Measurements from ENCODE around the gene NISCH. TPM values are rescaled to one million over a fixed set of nuclear protein-coding genes. Genes with fewer than 3 reads are reported as not detected.

Gene NISCH
- polyA plus RNA-seq, 2 of the 4 experiments (the other 2 are of a cell fraction), result 17.3 to 18.2 TPM

DNA sequence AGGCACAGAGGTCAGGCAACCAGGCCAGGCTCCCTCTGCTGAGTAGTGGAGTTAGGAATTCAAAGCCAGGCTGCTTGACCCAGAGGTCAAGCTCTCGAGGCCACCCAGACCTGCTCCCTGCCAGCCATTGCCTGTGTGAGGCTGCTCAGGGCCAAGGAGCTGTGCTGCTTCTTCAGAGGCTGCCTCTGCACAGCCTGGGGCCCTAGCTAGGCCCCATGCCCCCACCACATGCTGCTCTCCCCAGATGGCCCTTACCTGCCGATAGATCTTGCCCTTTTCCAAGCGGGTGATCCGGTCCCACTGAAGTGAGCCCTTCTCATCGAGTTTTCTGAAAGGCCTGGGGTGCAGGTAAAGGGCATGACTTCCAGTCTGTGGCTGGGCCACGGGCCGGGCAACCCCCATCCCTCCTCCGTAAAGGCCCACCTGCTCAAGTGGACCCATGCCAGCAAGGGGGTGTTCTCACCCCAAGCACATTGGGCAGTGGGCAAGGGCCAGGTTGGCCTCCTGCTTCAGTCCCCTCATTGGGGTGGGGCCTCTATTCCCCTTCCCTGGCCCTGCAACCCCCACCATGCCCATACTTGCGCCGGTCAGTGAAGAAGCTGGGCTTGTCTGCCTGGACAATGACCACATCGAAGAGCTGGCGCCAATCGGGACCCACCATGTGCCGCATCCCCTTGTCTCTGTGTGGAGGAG, 71.8 kb downstream of the NISCH start (continued):
- TF ChIP-seq, protein P1, sequence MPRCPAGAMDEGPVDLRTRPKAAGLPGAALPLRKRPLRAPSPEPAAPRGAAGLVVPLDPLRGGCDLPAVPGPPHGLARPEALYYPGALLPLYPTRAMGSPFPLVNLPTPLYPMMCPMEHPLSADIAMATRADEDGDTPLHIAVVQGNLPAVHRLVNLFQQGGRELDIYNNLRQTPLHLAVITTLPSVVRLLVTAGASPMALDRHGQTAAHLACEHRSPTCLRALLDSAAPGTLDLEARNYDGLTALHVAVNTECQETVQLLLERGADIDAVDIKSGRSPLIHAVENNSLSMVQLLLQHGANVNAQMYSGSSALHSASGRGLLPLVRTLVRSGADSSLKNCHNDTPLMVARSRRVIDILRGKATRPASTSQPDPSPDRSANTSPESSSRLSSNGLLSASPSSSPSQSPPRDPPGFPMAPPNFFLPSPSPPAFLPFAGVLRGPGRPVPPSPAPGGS (IDR thresholded peaks at IDR 0.05), result no peak
- TF ChIP-seq ELK1 (IDR thresholded peaks at IDR 0.05; ENCODE audit: low read depth, low read length) (no peak), BHLHE40 (IDR thresholded peaks at IDR 0.05; ENCODE audit: low read depth, low read length) (no peak), RFX5 (IDR thresholded peaks at IDR 0.05) (no peak), ZSCAN20 (CRISPR knock-in tag; IDR thresholded peaks at IDR 0.05) (no peak)

DNA sequence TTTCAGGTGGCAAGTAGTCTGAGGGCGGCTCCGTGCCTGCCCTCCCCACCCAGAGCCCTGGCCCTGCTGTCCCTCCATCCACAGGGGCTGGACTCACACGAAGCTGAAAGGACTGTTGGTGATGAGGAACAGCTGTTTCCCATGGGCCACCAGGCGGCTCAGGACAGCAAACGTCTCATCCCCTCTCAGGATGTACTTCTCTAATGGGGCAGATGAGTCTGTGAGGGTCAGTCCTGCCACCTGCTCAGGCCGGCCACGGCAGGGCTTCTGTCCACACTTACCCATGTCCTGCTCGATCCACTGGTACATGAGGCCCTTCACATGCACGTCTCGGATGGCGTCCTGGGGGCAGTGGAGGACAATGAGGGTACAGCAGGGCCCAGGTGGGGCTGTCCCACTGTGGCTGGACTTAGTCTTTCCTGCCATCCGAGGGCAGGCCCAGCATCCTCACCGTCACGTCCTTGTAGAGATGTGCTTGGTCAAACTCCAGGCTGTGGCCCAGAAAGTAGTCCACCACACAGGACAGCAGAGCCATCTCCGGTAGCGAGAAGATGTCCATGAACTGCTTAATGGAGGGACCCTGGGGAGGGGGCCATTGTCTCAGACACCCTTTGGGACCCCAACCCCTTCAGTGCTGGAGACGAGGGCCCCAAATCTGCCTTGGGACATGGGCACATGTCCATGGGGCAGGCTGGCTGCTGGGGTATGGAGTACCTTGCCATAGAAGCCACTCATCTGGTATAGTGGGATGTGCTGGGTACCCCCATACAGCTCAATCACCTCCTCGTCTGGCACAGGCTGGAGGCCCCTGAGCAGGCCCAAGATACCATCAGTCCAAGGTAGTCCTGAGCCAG, 72.6 kb downstream of the NISCH start:
- WGBS (ENCODE audit: missing lambda C conversion rate), result 92% methylated on average over 15 of the region's 18 CpGs
- Histone ChIP-seq H3K4me1 (peaks cover 12% of the 10 kb centered on the region; the same call in 2 of the 3 replicates), H3K27ac (no peak overlapping the region), H3K9me3 (no peaks in the 10 kb centered on the region), H3K4me2 (no peak overlapping the region), H3K4me3 (no peak overlapping the region)
- ATAC-seq (no peak), DNase-seq (ENCODE audit: low read depth in 1 of 2, low spot score in 1 of 2) (no peak), FAIRE-seq (no peak)
- TF ChIP-seq HOXB13 (CRISPR knock-in tag; IDR thresholded peaks at IDR 0.05; ENCODE audit: low read depth) (no peak), RAD21 (conservative IDR thresholded peaks at IDR 0.05 in 1 of 2, IDR thresholded peaks at IDR 0.05 in 1 of 2) (no peak), RFX5 (IDR thresholded peaks at IDR 0.05) (no peak), CHD2 (IDR thresholded peaks at IDR 0.05; ENCODE audit: low read length, partially characterized antibody) (no peak), MYC (IDR thresholded peaks at IDR 0.05; ENCODE audit: borderline replicate concordance, low read length) (no peak), MAZ (IDR thresholded peaks at IDR 0.05; ENCODE audit: borderline replicate concordance, low read depth, low read length) (no peak), BHLHE40 (IDR thresholded peaks at IDR 0.05; ENCODE audit: low read depth, low read length) (no peak), EHMT2 (IDR thresholded peaks at IDR 0.05; ENCODE audit: low read depth) (no peak), PHF8 (IDR thresholded peaks at IDR 0.05; ENCODE audit: borderline replicate concordance, low read depth) (no peak), HEYL (CRISPR knock-in tag; IDR thresholded peaks at IDR 0.05) (no peak)
- ChIA-PET CTCF (interaction anchor here (1.0 kb wide), 1 partner anchor 80 kb away, joined by 4 read pairs; no protein-coding TSS in a partner anchor), POLR2A (no interaction called here)

DNA sequence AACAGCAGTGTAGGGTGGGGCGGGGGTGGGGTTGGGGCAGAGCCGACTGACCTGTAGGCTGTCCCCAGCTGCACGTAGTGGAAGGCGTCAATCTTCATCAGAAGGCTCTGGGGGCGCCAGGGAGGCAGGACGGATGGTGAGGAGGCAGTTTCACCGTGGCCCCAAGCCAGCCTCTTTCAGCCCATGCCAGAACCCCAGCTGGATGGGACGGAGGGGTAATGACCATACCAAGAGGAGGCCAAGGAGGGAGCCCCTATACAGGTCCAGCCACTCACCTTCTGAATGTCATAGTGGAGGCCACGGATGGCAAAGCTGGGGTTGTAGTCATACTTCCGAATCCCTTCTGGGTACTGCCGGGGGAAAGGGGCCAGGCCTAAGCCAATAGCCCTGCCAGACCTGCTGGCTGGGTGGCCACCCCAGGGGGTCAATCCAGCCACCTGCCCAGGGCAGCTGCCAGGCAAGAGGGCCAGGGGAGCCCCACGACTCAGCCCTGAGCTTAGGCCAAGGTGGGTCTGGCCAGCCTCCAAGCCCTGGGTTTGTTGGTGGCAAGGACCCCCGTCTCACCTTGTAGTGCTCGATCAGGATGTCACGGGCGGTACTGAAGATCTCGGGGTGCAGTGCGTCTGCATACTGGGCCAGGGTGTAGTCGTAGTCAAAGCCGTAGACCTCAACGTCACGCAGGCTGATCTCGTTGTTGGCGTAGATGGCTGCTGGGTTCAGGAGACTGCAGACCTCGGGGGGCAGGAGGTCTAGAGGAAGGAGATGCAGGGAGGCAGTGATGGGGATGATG, 73.4 kb downstream of the NISCH start:
- CTCF ChIA-PET, result interaction anchor here (0.7 to 1.5 kb wide), 2 partner anchors 9 to 56 kb away, joined by 3 read pairs; no protein-coding TSS in a partner anchor
- Histone ChIP-seq H3K9me3 (no peaks in the 10 kb centered on the region), H3K27ac (no peak overlapping the region), H3K4me2 (no peak overlapping the region), H3K4me3 (no peak overlapping the region), H3K4me1 (peaks cover 12% of the 10 kb centered on the region; the same call in 2 of the 3 replicates)
- no peak for TF ChIP-seq MYC (IDR thresholded peaks at IDR 0.05; ENCODE audit: borderline replicate concordance, low read length)
- no peak for TF ChIP-seq NPAS2 (CRISPR knock-in tag; IDR thresholded peaks at IDR 0.05; ENCODE audit: borderline replicate concordance)
- POLR2A ChIA-PET, result no interaction called here
- no peak for DNase-seq (ENCODE audit: low read depth in 1 of 2, low spot score in 1 of 2)
- FAIRE-seq, result no peak
- no peak for ATAC-seq
- WGBS (ENCODE audit: missing lambda C conversion rate), result 94% methylated on average over 20 of the region's 25 CpGs
